Colonic mucosa (tissue), 4 donors: ENCODE measurements around the gene OPA3. TPM values are rescaled to one million over a fixed set of nuclear protein-coding genes. Genes with fewer than 3 reads are reported as not detected.

ENCODE experiments used
- DNase-seq: peaks from one replicate; pipeline ENCODE4 v3.0.0-alpha.2; 2020
- H3K27ac ChIP-seq: fragments of 200-600 bp; one replicate; pipeline ENCODE4 v1.8.0; 2021
- H3K27me3 ChIP-seq: fragments of 200-600 bp; one replicate; pipeline ENCODE4 v1.8.0; 2021
- H3K36me3 ChIP-seq: fragments of 200-600 bp; one replicate; pipeline ENCODE4 v1.8.0; 2021
- H3K4me1 ChIP-seq: fragments of 200-600 bp; one replicate; pipeline ENCODE4 v1.8.0; 2021; ENCODE audit warnings: mild to moderate bottlenecking
- H3K4me3 ChIP-seq: fragments of 200-600 bp; one replicate; pipeline ENCODE4 v1.8.0; 2021
- H3K9ac ChIP-seq, 2 donors: one replicate each; pipeline ENCODE4 v1.7.0; 2013; ENCODE audit warnings: control low read depth in 2 of 2, low read depth in 2 of 2, low read length in 2 of 2
- H3K9me3 ChIP-seq: fragments of 200-600 bp; one replicate; pipeline ENCODE4 v1.8.0; 2021
- CTCF ChIP-seq: fragments of 200-600 bp; IDR thresholded peaks from one replicate; pipeline ENCODE4 v1.8.0; 2022; ENCODE audit warnings: antibody characterized with exemption, mild to moderate bottlenecking
- intact Hi-C: fragments of 100-400 bp; cut with DNase I; formaldehyde crosslinking; loops from one replicate; pipeline ENCODE4 v1.14.1; 2022
- total RNA-seq, 2 donors: library from RNA; stranded (reverse); fragmentation: NEBNext Ultra II Directional in 1 of 2; extraction: Animal tissue kit (Norgen Biotek cat#: 25700) in 1 of 2; gene quantifications; one replicate each; pipeline ENCODE4 v1.2.1, GENCODE V29; 2021
- donor health status: healthy.
- donor health status: DM: no; HTN: no; CAD: no.
- donor health status: DM: no; HTN: no; CAD: no.

OPA3 gene
- total RNA-seq, 2 donors from 2014 or later, result 12.4 to 14.8 TPM

- H3K9ac ChIP-seq, result no peak overlapping the region
- intact Hi-C loops, result loop anchor here (5.0 kb wide), 1 partner anchor 43 kb away; no protein-coding TSS in a partner anchor
These were observed 14.8 kb downstream of the OPA3 start for GRCh38 chr19:45569619-45570421.

GRCh38 chr19:45568732-45569131 is 15.9 kb downstream of the OPA3 start:
- H3K9ac ChIP-seq, result peak overlapping the region; percentile 28 to 50
- H3K9me3 ChIP-seq, result no peaks in the 10 kb centered on the region
- DNase-seq, result no peak
- H3K27me3 ChIP-seq, result no peaks in the 10 kb centered on the region
- H3K36me3 ChIP-seq, result no peaks in the 10 kb centered on the region
- no peak for TF ChIP-seq CTCF
- H3K27ac ChIP-seq, result peak overlapping the region; percentile 15
- H3K4me3 ChIP-seq, result no peak overlapping the region
- H3K4me1 ChIP-seq, result peaks cover 15% of the 10 kb centered on the region
- intact Hi-C loops, result loop anchor here (5.0 kb wide), 1 partner anchor 41 kb away; no protein-coding TSS in a partner anchor

More at GRCh38 chr19:45569619-45570421, 14.8 kb downstream of the OPA3 start:
- no peaks in the 10 kb centered on the region for H3K27me3 ChIP-seq
- H3K4me3 ChIP-seq, result no peak overlapping the region
- H3K4me1 ChIP-seq, result peaks cover 15% of the 10 kb centered on the region
- H3K36me3 ChIP-seq, result no peaks in the 10 kb centered on the region
- peak; percentile 80 for DNase-seq
- peak; percentile 84 for TF ChIP-seq CTCF
- no peak overlapping the region for H3K27ac ChIP-seq
- H3K9me3 ChIP-seq, result no peaks in the 10 kb centered on the region

GRCh38 chr19:45567609-45568008 is 17.0 kb downstream of the OPA3 start:
- Histone ChIP-seq H3K36me3 (no peaks in the 10 kb centered on the region), H3K4me1 (peaks cover 15% of the 10 kb centered on the region), H3K9ac (no peak overlapping the region), H3K27me3 (no peaks in the 10 kb centered on the region), H3K9me3 (no peaks in the 10 kb centered on the region), H3K4me3 (no peak overlapping the region), H3K27ac (peak overlapping the region; percentile 15)
- intact Hi-C loops, result loop anchor here (5.0 kb wide), 1 partner anchor 40 kb away; no protein-coding TSS in a partner anchor
- no peak for TF ChIP-seq CTCF
- DNase-seq, result no peak

- intact Hi-C loops, result no loop called here
- Histone ChIP-seq H3K9me3 (no peaks in the 10 kb centered on the region), H3K27ac (no peak overlapping the region)
These were observed 20.3 kb downstream of the OPA3 start for GRCh38 chr19:45564131-45564780.

More at GRCh38 chr19:45564131-45564780, 20.3 kb downstream of the OPA3 start:
- DNase-seq, result no peak
- Histone ChIP-seq H3K36me3 (no peaks in the 10 kb centered on the region), H3K27me3 (no peaks in the 10 kb centered on the region), H3K9ac (no peak overlapping the region), H3K4me1 (peaks cover 13% of the 10 kb centered on the region), H3K4me3 (no peak overlapping the region)
- TF ChIP-seq CTCF, result no peak
